Measurements from ENCODE around the gene PRKG2.
A peak's percentile ranks its signal among the peaks of the same experiment; 100 is the strongest.

Gene PRKG2

DNA sequence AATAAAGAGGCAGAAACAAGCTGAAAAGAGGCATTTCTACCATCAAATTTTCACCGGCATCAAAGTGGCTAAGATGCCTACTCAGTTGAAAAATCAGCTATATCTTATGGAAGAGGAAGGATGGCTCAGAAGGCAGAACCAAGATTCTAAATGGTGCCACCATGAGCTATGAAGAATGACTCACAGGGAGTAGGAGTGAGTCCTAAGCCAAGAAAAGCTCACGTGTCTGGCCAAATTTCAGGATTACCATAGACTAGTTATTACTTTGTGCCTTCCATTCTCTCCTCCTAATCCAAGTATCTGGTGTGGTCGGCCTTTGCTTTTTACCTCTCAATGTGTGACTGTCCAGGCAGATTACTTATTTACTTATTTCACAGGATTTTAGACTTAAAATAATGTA lies 129.7 kb downstream of the PRKG2 start:
- ChIA-PET CTCF (interaction anchor here (3.6 kb wide), 1 partner anchor 266 kb away, joined by 11 read pairs; no protein-coding TSS in a partner anchor), POLR2A (no interaction called here)
- TF ChIP-seq, protein P1, sequence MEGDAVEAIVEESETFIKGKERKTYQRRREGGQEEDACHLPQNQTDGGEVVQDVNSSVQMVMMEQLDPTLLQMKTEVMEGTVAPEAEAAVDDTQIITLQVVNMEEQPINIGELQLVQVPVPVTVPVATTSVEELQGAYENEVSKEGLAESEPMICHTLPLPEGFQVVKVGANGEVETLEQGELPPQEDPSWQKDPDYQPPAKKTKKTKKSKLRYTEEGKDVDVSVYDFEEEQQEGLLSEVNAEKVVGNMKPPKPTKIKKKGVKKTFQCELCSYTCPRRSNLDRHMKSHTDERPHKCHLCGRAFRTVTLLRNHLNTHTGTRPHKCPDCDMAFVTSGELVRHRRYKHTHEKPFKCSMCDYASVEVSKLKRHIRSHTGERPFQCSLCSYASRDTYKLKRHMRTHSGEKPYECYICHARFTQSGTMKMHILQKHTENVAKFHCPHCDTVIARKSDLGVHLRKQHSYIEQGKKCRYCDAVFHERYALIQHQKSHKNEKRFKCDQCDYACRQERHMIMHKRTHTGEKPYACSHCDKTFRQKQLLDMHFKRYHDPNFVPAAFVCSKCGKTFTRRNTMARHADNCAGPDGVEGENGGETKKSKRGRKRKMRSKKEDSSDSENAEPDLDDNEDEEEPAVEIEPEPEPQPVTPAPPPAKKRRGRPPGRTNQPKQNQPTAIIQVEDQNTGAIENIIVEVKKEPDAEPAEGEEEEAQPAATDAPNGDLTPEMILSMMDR (IDR thresholded peaks at IDR 0.05; ENCODE audit: insufficient read depth, low read length, missing control alignments), result no peak
- no peak overlapping the region for H3K4me3 ChIP-seq (ENCODE audit: low read depth, low read length)
- DNase-seq (ENCODE audit: low read depth, low spot score), result no peak

DNA sequence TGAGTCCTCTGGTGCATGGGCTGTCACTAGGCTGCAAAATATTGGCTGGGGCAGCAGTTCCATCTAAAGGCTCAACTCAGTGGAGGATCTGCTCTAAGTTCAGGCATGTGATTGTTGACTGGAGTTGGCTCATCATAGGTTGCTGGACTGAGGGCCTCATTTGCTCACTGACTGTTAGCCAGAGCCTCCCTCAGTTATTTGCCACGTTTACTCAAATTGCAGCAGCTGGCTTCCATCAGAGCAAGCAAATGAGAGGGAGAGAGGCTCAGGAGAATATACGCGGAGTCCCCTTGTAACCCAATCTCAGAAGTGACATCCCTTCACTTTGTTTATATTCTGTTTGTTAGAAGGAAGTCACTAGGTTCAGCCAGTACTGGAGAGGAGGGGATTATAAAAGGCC lies 130.4 kb downstream of the PRKG2 start:
- DNase-seq (ENCODE audit: low read depth, low spot score), result no peak
- ChIA-PET POLR2A (no interaction called here), CTCF (interaction anchor here (1.7 to 2.0 kb wide), 2 partner anchors 14 to 267 kb away, joined by 7 to 9 read pairs; no protein-coding TSS in a partner anchor)
- H3K4me3 ChIP-seq (ENCODE audit: low read depth, low read length), result no peak overlapping the region
- TF ChIP-seq, protein P1 (IDR thresholded peaks at IDR 0.05; ENCODE audit: insufficient read depth, low read length, missing control alignments), result no peak

DNA sequence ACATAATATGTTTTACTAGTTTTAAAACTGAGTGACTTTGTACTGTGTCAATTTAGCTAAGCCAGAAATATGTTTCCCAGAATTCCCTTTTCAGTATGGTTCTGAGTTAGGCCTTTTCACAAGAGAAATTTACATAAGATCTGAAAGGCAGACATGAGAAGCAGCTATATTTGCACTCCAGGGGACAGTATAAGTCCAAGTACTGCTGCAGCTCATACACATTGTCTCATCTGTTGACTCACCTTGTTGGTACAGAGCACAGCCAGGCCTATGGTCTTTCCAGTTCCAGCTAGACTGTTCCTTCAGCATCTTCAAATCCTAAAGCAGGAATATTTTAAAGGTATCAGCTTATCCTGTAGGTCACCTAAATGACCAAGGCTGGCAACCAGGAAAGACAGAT lies 131.0 kb downstream of the PRKG2 start:
- TF ChIP-seq, protein P1 (IDR thresholded peaks at IDR 0.05; ENCODE audit: insufficient read depth, low read length, missing control alignments), result peak; percentile 6
- CTCF ChIA-PET, result interaction anchor here (1.1 to 2.0 kb wide), 3 partner anchors 13 to 268 kb away, joined by 4 to 9 read pairs (median 7); no protein-coding TSS in a partner anchor
- POLR2A ChIA-PET, result no interaction called here

DNA sequence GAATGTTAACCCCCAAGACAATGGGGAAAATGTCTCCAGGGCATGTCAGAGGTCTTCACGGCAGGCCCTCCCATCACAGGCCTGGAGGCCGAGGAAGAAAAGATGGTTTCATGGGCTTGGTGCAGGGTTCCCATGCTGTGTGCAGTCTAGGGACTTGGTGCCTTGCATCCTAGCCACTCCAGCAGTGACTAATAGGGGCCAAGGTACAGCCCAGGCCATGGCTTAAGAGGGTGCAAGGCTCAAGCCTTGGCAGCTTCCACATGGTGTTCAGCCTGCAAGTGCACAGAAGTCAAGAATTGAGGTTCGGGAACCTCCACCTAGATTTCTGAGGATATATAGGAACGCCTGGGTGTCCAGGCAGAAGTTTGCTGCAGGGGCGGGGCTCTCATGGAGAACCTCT lies 133.9 kb downstream of the PRKG2 start:
- ChIA-PET POLR2A (no interaction called here), CTCF (no interaction called here)
- TF ChIP-seq, protein P1 (IDR thresholded peaks at IDR 0.05; ENCODE audit: insufficient read depth, low read length, missing control alignments), result no peak
- DNase-seq (ENCODE audit: low read depth, low spot score), result no peak
- no peak overlapping the region for H3K4me3 ChIP-seq (ENCODE audit: low read depth, low read length)

More for the DNA sequence above, 131.0 kb downstream of the PRKG2 start:
- no peak overlapping the region for H3K4me3 ChIP-seq (ENCODE audit: low read depth, low read length)
- DNase-seq (ENCODE audit: low read depth, low spot score), result no peak

DNA sequence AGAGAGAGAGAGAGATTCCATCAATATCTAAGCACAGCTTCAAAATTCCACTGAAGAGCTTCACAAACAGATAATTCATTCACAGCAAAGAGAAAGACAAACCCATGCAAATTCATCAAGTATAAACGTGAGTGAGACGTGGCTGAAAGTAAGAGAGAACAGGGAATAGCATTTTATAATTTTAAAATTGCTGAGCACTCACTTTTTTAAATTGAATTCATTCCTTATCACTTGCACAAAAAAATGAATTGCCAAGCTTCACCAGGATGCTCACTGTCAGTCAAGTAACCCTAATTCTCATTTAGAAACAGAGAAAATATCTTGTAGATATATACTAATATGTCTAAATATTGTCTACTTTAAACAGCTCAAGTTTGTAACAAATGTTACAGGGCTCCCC lies 144.0 kb downstream of the PRKG2 start:
- TF ChIP-seq, protein P1 (IDR thresholded peaks at IDR 0.05; ENCODE audit: insufficient read depth, low read length, missing control alignments), result no peak
- ChIA-PET POLR2A (no interaction called here), CTCF (interaction anchor here (0.8 to 4.9 kb wide), 16 partner anchors 9 to 708 kb away, joined by 3 to 91 read pairs (median 4); no protein-coding TSS in a partner anchor)
- DNase-seq (ENCODE audit: low read depth, low spot score), result no peak
- H3K4me3 ChIP-seq (ENCODE audit: low read depth, low read length), result no peak overlapping the region

DNA sequence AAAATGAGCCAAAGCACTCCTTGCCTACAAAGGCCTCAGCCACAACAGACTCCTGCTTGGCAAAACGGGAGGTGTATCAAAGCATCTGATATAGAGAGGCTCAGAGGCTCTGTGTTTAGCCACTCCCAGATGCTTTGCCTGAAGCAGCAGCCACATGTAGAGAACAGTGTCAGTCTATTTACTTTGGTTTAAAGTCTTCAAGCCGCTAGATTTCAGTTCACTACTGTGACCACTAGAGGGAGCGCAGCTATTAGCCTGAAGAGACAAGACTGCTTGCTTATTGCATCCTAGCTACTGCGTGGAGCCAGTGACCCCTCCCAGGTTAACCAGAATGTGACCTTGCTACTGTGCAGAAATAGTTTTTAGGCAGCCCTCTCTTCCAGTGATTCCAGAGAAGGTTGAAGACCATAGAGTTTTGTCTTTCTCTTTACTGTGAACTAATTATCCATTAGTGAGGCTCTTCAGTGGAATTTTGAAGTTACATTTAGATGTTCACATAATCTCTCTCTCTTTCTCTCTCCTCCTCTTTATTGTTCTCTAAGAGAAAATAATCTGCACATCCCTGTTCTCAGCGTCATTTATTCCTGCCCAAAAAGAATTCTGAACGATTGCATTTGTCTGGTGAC lies 145.2 kb downstream of the PRKG2 start:
- peak; percentile 56 for DNase-seq (ENCODE audit: low read depth, low spot score)
- CTCF ChIA-PET, result interaction anchor here (0.6 to 4.9 kb wide), 19 partner anchors 9 to 707 kb away, joined by 3 to 91 read pairs (median 4); partner anchors contain the start of gene PRKG2
- POLR2A ChIA-PET, result no interaction called here
- H3K4me3 ChIP-seq (ENCODE audit: low read depth, low read length), result no peak overlapping the region
- TF ChIP-seq, protein P1 (IDR thresholded peaks at IDR 0.05; ENCODE audit: insufficient read depth, low read length, missing control alignments), result peak; percentile 90
